ENCODE results near the gene FOXA3.

- TF ChIP-seq CTCF (IDR thresholded peaks at IDR 0.05): no peak
- no peak for TF ChIP-seq POLR2A (IDR thresholded peaks at IDR 0.05)
- TF ChIP-seq EP300 (IDR thresholded peaks at IDR 0.05): no peak
Measured at GRCh38 chr19:45899919-45900589, 35.9 kb downstream of the FOXA3 start.
